HG02852 (cell line): ENCODE measurements around the gene PLA2G7.
A peak's percentile ranks its signal among the peaks of the same experiment; 100 is the strongest.
"Not testable (repeated sequence)": the region's sequence is repeated elsewhere in the genome, so short reads cannot be mapped to it uniquely, and the experiment has no call there.

ENCODE experiments used
- ATAC-seq: cut with Tn5 transposase; IDR thresholded peaks from one replicate; pipeline ENCODE4 v1.9.1; 2021; ENCODE audit warnings: mild to moderate bottlenecking, moderate library complexity; ENCODE audit not compliant: unreplicated experiment

PLA2G7 gene

GRCh38 chr6:46734867-46735719 is at the start of gene PLA2G7:
Gene PLA2G7, minus strand, starts transcription at chr6:46735375. Its CDS starts 12,484 bp downstream, at chr6:46722891.
- no peak for ATAC-seq

- ATAC-seq: no peak
Measured at GRCh38 chr6:46784535-46784934, 49.4 kb upstream of the PLA2G7 start.

GRCh38 chr6:46781478-46782378 is 46.6 kb upstream of the PLA2G7 start:
- no peak for ATAC-seq

- ATAC-seq: no peak
Measured at GRCh38 chr6:46777476-46778346, 42.5 kb upstream of the PLA2G7 start.

- no peak for ATAC-seq
Measured at GRCh38 chr6:46776070-46776712, 41.0 kb upstream of the PLA2G7 start.

- ATAC-seq: not testable (repeated sequence)
Measured at GRCh38 chr6:46774736-46775135, 39.6 kb upstream of the PLA2G7 start.

- ATAC-seq: peak; percentile 32
Measured at GRCh38 chr6:46773201-46773855, 38.2 kb upstream of the PLA2G7 start.

GRCh38 chr6:46772762-46773161 is 37.6 kb upstream of the PLA2G7 start:
- ATAC-seq: peak; percentile 78

- ATAC-seq: no peak
Measured at GRCh38 chr6:46772016-46772415, 36.8 kb upstream of the PLA2G7 start.

- no peak for ATAC-seq
Measured at GRCh38 chr6:46764961-46765360, 29.8 kb upstream of the PLA2G7 start.

- ATAC-seq: not testable (repeated sequence)
Measured at GRCh38 chr6:46764280-46764679, 29.1 kb upstream of the PLA2G7 start.

GRCh38 chr6:46763466-46763865 is 28.3 kb upstream of the PLA2G7 start:
- no peak for ATAC-seq

- no peak for ATAC-seq
Measured at GRCh38 chr6:46760925-46761324, 25.8 kb upstream of the PLA2G7 start.

GRCh38 chr6:46758960-46759753 is 24.0 kb upstream of the PLA2G7 start:
- ATAC-seq: no peak

- ATAC-seq: no peak
Measured at GRCh38 chr6:46757214-46757596, 22.0 kb upstream of the PLA2G7 start.

GRCh38 chr6:46756469-46757213 is 21.5 kb upstream of the PLA2G7 start:
- ATAC-seq: no peak

GRCh38 chr6:46755865-46756264 is 20.7 kb upstream of the PLA2G7 start:
- no peak for ATAC-seq

GRCh38 chr6:46751658-46752057 is 16.5 kb upstream of the PLA2G7 start:
- ATAC-seq: no peak
